Endothelial cell of umbilical vein (primary cell): Measurements from ENCODE around the gene HLA-DMA. TPM values are rescaled to one million over a fixed set of nuclear protein-coding genes. Genes with fewer than 3 reads are reported as not detected.

Source experiments
- BruUV-seq: library from RNA; stranded (reverse); fragments of 400-500 nt; replicated peaks from 2 replicates; lab custom pipeline; 2021; lab: Mats Ljungman, UMichigan
- CTCF ChIA-PET: fragments of 300-600, 350-600 bp; sonication (Branson Sonifier 250); formaldehyde crosslinking; loops from one replicate; lab custom pipeline; 2021; ENCODE audit warnings: antibody characterized with exemption, inconsistent platforms; lab: Charles Lee
- POLR2A ChIA-PET: fragments of 300-600, 350-600 bp; sonication (Branson Sonifier 250); formaldehyde crosslinking; loops from one replicate; lab custom pipeline; 2021; ENCODE audit warnings: antibody characterized with exemption, inconsistent platforms; lab: Charles Lee
- DNase-seq: peaks from one replicate; pipeline ENCODE4 v3.0.0-alpha.2; 2011; ENCODE audit warnings: low read depth, low spot score
- FAIRE-seq: peaks from 2 replicates; lab custom pipeline; 2011; peaks lifted over from hg19 to GRCh38; lab: Jason Lieb, UNC
- H2AFZ ChIP-seq: 2 replicates; pipeline ENCODE4 v1.6.0; 2012; ENCODE audit warnings: low read depth, low read length, control low read depth, inconsistent platforms
- H3K27ac ChIP-seq: 2 replicates; pipeline ENCODE4 v1.5.1; 2011; ENCODE audit warnings: low read depth, mild to moderate bottlenecking, control low read depth, low read length, moderate library complexity; ENCODE audit not compliant: insufficient read depth
- H3K27me3 ChIP-seq, 2 experiments: 2 replicates each; pipeline versions ENCODE4 v1.6.0 to v1.6.1; 2011; ENCODE audit warnings: low read length in 2 of 2, mixed read lengths in 1 of 2; ENCODE audit not compliant: control insufficient read depth in 2 of 2, insufficient read depth in 2 of 2
- H3K36me3 ChIP-seq, 2 experiments: 2 replicates in 1 of 2; 3 replicates in 1 of 2; pipeline ENCODE4 v1.5.1; 2011; ENCODE audit warnings: low read length in 2 of 2, mild to moderate bottlenecking in 1 of 2, moderate library complexity in 1 of 2; ENCODE audit not compliant: control insufficient read depth in 2 of 2, insufficient read depth in 2 of 2; ENCODE audit errors: extremely low read depth in 1 of 2
- H3K4me1 ChIP-seq: 3 replicates; pipeline ENCODE4 v1.5.1; 2011; ENCODE audit warnings: mild to moderate bottlenecking, low read length; ENCODE audit not compliant: control insufficient read depth, insufficient read depth; ENCODE audit errors: extremely low read depth
- H3K4me2 ChIP-seq: 2 replicates; pipeline ENCODE4 v1.6.1; 2011; ENCODE audit warnings: low read length, control low read depth, mixed read lengths; ENCODE audit not compliant: insufficient read depth
- H3K4me3 ChIP-seq, 3 experiments: fragments of 200-600 bp in 1 of 3; sonication (generic), shearing (Covaris generic) in 1 of 3; replicated peaks in 1 of 3; 2 replicates each; pipeline ENCODE4 v1.5.1; 2011 to 2016; ENCODE audit warnings: control low read depth in 3 of 3, low read length in 3 of 3, mild to moderate bottlenecking in 2 of 3, inconsistent platforms in 1 of 3, low read depth in 1 of 3, moderate library complexity in 1 of 3; ENCODE audit not compliant: insufficient read depth in 1 of 3
- H3K79me2 ChIP-seq: 2 replicates; pipeline ENCODE4 v1.6.0; 2012; ENCODE audit warnings: low read length, inconsistent platforms; ENCODE audit not compliant: control insufficient read depth, insufficient read depth
- H3K9ac ChIP-seq: replicated peaks from 2 replicates; pipeline ENCODE3; 2011; ENCODE audit warnings: low read length, control low read depth; ENCODE audit not compliant: insufficient read depth; ENCODE audit errors: extremely low read depth
- H3K9me1 ChIP-seq: replicated peaks from 3 replicates; pipeline ENCODE4 v1.6.0; 2011; ENCODE audit warnings: mild to moderate bottlenecking, low read length; ENCODE audit not compliant: control insufficient read depth, insufficient read depth; ENCODE audit errors: extremely low read depth
- H3K9me3 ChIP-seq: replicated peaks from 2 replicates; pipeline ENCODE4 v1.5.1; 2012; ENCODE audit warnings: low read length, inconsistent platforms; ENCODE audit not compliant: control insufficient read depth, insufficient read depth
- H4K20me1 ChIP-seq: replicated peaks from 2 replicates; pipeline ENCODE3; 2011; ENCODE audit warnings: mild to moderate bottlenecking, low read length; ENCODE audit not compliant: control insufficient read depth, insufficient read depth; ENCODE audit errors: extremely low read depth
- EZH2 ChIP-seq: IDR thresholded peaks from 2 replicates; pipeline ENCODE4 v1.6.1; 2012; ENCODE audit warnings: borderline replicate concordance, low read depth, mild to moderate bottlenecking, moderate library complexity, low read length, inconsistent platforms; ENCODE audit not compliant: severe bottlenecking
- FOS ChIP-seq: IDR thresholded peaks from 2 replicates; pipeline ENCODE4 v1.6.1; 2011; ENCODE audit warnings: mild to moderate bottlenecking, low read length, moderate library complexity, borderline replicate concordance; ENCODE audit not compliant: insufficient read depth
- GATA2 ChIP-seq: IDR thresholded peaks from 2 replicates; pipeline ENCODE4 v1.7.0; 2011; ENCODE audit warnings: low read depth, mild to moderate bottlenecking, moderate library complexity, mixed read lengths, low read length; ENCODE audit not compliant: insufficient read length, insufficient read depth
- JUN ChIP-seq: IDR thresholded peaks from 2 replicates; pipeline ENCODE4 v1.6.1; 2011; ENCODE audit warnings: borderline replicate concordance, low read depth; ENCODE audit not compliant: insufficient read length, insufficient read depth
- MAX ChIP-seq: IDR thresholded peaks from 2 replicates; pipeline ENCODE4 v1.6.1; 2011; ENCODE audit not compliant: insufficient read depth, insufficient read length
- MYC ChIP-seq: IDR thresholded peaks from one replicate; pipeline ENCODE4 v1.6.1; 2011; ENCODE audit warnings: mild to moderate bottlenecking, low read depth, low read length
- POLR2A ChIP-seq: IDR thresholded peaks from 2 replicates; pipeline ENCODE4 v1.6.1; 2012; ENCODE audit warnings: low read depth, mild to moderate bottlenecking, control low read depth, low read length
- POLR2AphosphoS5 ChIP-seq: IDR thresholded peaks from 2 replicates; pipeline ENCODE4 v1.6.1; 2012; ENCODE audit warnings: low read depth, mild to moderate bottlenecking, control low read depth, low read length, moderate library complexity; ENCODE audit not compliant: insufficient read depth
- dilution Hi-C: fragments of 300-500 bp; cut with MboI; formaldehyde crosslinking; loops from one replicate; pipeline ENCODE4 v1.15.0; 2019; ENCODE audit warnings: low sequenced_read_pairs; ENCODE audit not compliant: extremely low pct_ligation_motif_present
- intact Hi-C: fragments of 100-400 bp; cut with micrococcal nuclease; formaldehyde crosslinking; loops from one replicate; pipeline ENCODE4 v1.10.0; 2022
- polyA plus RNA-seq, 4 experiments: library from polyadenylated mRNA; depleted of rRNA in 3 of 4; stranded (reverse) in 3 of 4; unstranded in 1 of 4; fragments of >200 nt; gene quantifications; 2 replicates each; pipeline versions ENCODE4 v1.2.1 to v1.2.3, GENCODE V29; 2011 to 2012; ENCODE audit warnings: missing spikeins in 1 of 4
- total RNA-seq: library from RNA; stranded (reverse); gene quantifications from 2 replicates; pipeline ENCODE4 v1.2.3, GENCODE V29; 2021
- TF ChIP-seq, protein P1 (sequence below), 2 donors: IDR thresholded peaks; 1 replicate in 1 of 2; 2 replicates in 1 of 2; pipeline ENCODE4 v1.5.1; 2011; ENCODE audit warnings: low read length in 2 of 2, mild to moderate bottlenecking in 2 of 2, moderate library complexity in 2 of 2, control low read depth in 1 of 2, inconsistent platforms in 1 of 2, low read depth in 1 of 2; ENCODE audit not compliant: insufficient read depth in 1 of 2; ENCODE audit errors: extremely low read depth in 1 of 2

The HLA-DMA gene
- total and polyA plus RNA-seq, 2 donors (not counting 3 experiments of a cell fraction or from before 2014, with no cell fraction given), result 1.2 to 7.7 TPM

- peaks cover 7% of the 10 kb centered on the region for H3K4me1 ChIP-seq
- peaks cover 36 to 73% of the 10 kb centered on the region in 2 experiments for H3K27me3 ChIP-seq
- no peaks in the 10 kb centered on the region for H3K36me3 ChIP-seq
- intact Hi-C loops, result no loop called here
- H3K27ac ChIP-seq, result no peak overlapping the region
- FAIRE-seq (no peak), DNase-seq (no peak)
- CTCF ChIA-PET, result interaction anchor here (5.7 kb wide), 1 partner anchor 47 kb away, joined by 53 read pairs; no protein-coding TSS in a partner anchor
- no peak overlapping the region for H3K4me3 ChIP-seq
- no peaks in the 10 kb centered on the region for H4K20me1 ChIP-seq
- no peak overlapping the region for H3K9ac ChIP-seq
- dilution Hi-C loops, result no loop called here
- no peaks in the 10 kb centered on the region for H3K79me2 ChIP-seq
- no TSS peak for BruUV-seq
- no peak overlapping the region for H3K4me2 ChIP-seq
- H3K9me3 ChIP-seq, result no peaks in the 10 kb centered on the region
- no peak for TF ChIP-seq GATA2
- no peak for TF ChIP-seq FOS
- TF ChIP-seq EZH2, result no peak
- no peak for TF ChIP-seq JUN
- TF ChIP-seq MAX, result no peak
- TF ChIP-seq POLR2A, result no peak
- TF ChIP-seq, protein P1, sequence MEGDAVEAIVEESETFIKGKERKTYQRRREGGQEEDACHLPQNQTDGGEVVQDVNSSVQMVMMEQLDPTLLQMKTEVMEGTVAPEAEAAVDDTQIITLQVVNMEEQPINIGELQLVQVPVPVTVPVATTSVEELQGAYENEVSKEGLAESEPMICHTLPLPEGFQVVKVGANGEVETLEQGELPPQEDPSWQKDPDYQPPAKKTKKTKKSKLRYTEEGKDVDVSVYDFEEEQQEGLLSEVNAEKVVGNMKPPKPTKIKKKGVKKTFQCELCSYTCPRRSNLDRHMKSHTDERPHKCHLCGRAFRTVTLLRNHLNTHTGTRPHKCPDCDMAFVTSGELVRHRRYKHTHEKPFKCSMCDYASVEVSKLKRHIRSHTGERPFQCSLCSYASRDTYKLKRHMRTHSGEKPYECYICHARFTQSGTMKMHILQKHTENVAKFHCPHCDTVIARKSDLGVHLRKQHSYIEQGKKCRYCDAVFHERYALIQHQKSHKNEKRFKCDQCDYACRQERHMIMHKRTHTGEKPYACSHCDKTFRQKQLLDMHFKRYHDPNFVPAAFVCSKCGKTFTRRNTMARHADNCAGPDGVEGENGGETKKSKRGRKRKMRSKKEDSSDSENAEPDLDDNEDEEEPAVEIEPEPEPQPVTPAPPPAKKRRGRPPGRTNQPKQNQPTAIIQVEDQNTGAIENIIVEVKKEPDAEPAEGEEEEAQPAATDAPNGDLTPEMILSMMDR (IDR thresholded peaks at IDR 0.05; ENCODE audit: extremely low read depth in 1 of 2, insufficient read depth in 1 of 2, low read depth in 1 of 2, low read length in 2 of 2), result no peak
- no peak for TF ChIP-seq POLR2AphosphoS5
- TF ChIP-seq MYC, result no peak
- no peaks in the 10 kb centered on the region for H3K9me1 ChIP-seq
- no peak overlapping the region for H2AFZ ChIP-seq
- POLR2A ChIA-PET, result no interaction called here
Observed at GRCh38 chr6:32938494-32938893, 14.4 kb downstream of the HLA-DMA start.
